H9 (cell line): Measurements from ENCODE around the gene SARNP. TPM values are rescaled to one million over a fixed set of nuclear protein-coding genes. Genes with fewer than 3 reads are reported as not detected.

Experiments used
- DNase-seq: peaks from one replicate; pipeline ENCODE4 v3.0.0-alpha.2; 2017
- H2AFZ ChIP-seq: one replicate; pipeline ENCODE4 v1.6.1; 2013; ENCODE audit warnings: mild to moderate bottlenecking, low read length, control low read depth, moderate library complexity
- H2AK5ac ChIP-seq: 2 replicates; pipeline ENCODE4 v1.6.1; 2013; ENCODE audit warnings: low read length, control low read depth, mixed read lengths; ENCODE audit not compliant: insufficient read length
- H2BK120ac ChIP-seq: one replicate; pipeline ENCODE4 v1.6.1; 2013; ENCODE audit warnings: low read depth, mild to moderate bottlenecking, low read length, control low read depth, inconsistent platforms; ENCODE audit not compliant: poor library complexity, severe bottlenecking
- H2BK12ac ChIP-seq: 2 replicates; pipeline ENCODE4 v1.6.1; 2013; ENCODE audit warnings: low read length, control low read depth, mixed read lengths, low read depth; ENCODE audit not compliant: insufficient read length
- H2BK15ac ChIP-seq: 2 replicates; pipeline ENCODE4 v1.6.1; 2013; ENCODE audit warnings: low read depth, low read length, control low read depth
- H2BK20ac ChIP-seq: one replicate; pipeline ENCODE4 v1.6.1; 2013; ENCODE audit warnings: low read depth, mild to moderate bottlenecking, low read length, control low read depth, inconsistent platforms; ENCODE audit not compliant: poor library complexity, severe bottlenecking
- H2BK5ac ChIP-seq: 2 replicates; pipeline ENCODE4 v1.6.1; 2013; ENCODE audit warnings: low read length, control low read depth, mixed read lengths; ENCODE audit not compliant: insufficient read length
- H3K14ac ChIP-seq: 2 replicates; pipeline ENCODE4 v1.6.1; 2013; ENCODE audit warnings: low read length, control low read depth; ENCODE audit not compliant: insufficient read depth
- H3K18ac ChIP-seq: 2 replicates; pipeline ENCODE4 v1.6.1; 2013; ENCODE audit warnings: low read depth, mild to moderate bottlenecking, mixed read lengths, low read length, control low read depth; ENCODE audit not compliant: insufficient read length
- H3K23ac ChIP-seq: 2 replicates; pipeline ENCODE4 v1.6.1; 2013; ENCODE audit warnings: low read length, control low read depth, mixed read lengths, low read depth; ENCODE audit not compliant: insufficient read length
- H3K23me2 ChIP-seq: 2 replicates; pipeline ENCODE4 v1.6.1; 2013; ENCODE audit warnings: low read depth, mild to moderate bottlenecking, mixed read lengths, low read length, control low read depth; ENCODE audit not compliant: insufficient read length, poor library complexity, severe bottlenecking
- H3K27ac ChIP-seq: 2 replicates; pipeline ENCODE4 v1.5.1; 2013; ENCODE audit warnings: low read length, control low read depth, mixed read lengths, low read depth; ENCODE audit not compliant: insufficient read length
- H3K27me3 ChIP-seq: 2 replicates; pipeline ENCODE4 v1.6.1; 2013; ENCODE audit warnings: low read length, control low read depth, inconsistent platforms; ENCODE audit not compliant: insufficient read depth
- H3K4ac ChIP-seq: 2 replicates; pipeline ENCODE4 v1.6.1; 2013; ENCODE audit warnings: low read depth, mild to moderate bottlenecking, control low read depth, inconsistent platforms, low read length, moderate library complexity
- H3K4me1 ChIP-seq: 2 replicates; pipeline ENCODE4 v1.6.1; 2013; ENCODE audit warnings: low read length, control low read depth, inconsistent platforms; ENCODE audit not compliant: insufficient read depth
- H3K4me2 ChIP-seq: 2 replicates; pipeline ENCODE4 v1.6.1; 2013; ENCODE audit warnings: low read length, control low read depth, mixed read lengths; ENCODE audit not compliant: insufficient read length, insufficient read depth
- H3K56ac ChIP-seq: 2 replicates; pipeline ENCODE4 v1.6.1; 2013; ENCODE audit warnings: low read depth, mild to moderate bottlenecking, mixed read lengths, low read length, control low read depth; ENCODE audit not compliant: insufficient read length
- H3K79me1 ChIP-seq: 2 replicates; pipeline ENCODE4 v1.6.1; 2013; ENCODE audit warnings: low read depth, mild to moderate bottlenecking, moderate library complexity, low read length, control low read depth, inconsistent platforms; ENCODE audit not compliant: insufficient read depth, poor library complexity, severe bottlenecking
- H3K79me2 ChIP-seq: 2 replicates; pipeline ENCODE4 v1.6.1; 2013; ENCODE audit warnings: low read length, control low read depth, inconsistent platforms; ENCODE audit not compliant: insufficient read depth
- H3K9ac ChIP-seq: 2 replicates; pipeline ENCODE4 v1.6.1; 2013; ENCODE audit warnings: low read length, control low read depth, mixed read lengths; ENCODE audit not compliant: insufficient read length; ENCODE audit errors: extremely low read depth
- H3K9me3 ChIP-seq: one replicate; pipeline ENCODE4 v1.6.1; 2013; ENCODE audit warnings: low read depth, low read length, inconsistent platforms; ENCODE audit not compliant: control insufficient read depth
- H3T11ph ChIP-seq: one replicate; pipeline ENCODE4 v1.6.1; 2013; ENCODE audit warnings: mild to moderate bottlenecking, low read length, control low read depth, inconsistent platforms
- H4K20me1 ChIP-seq: one replicate; pipeline ENCODE4 v1.6.1; 2013; ENCODE audit not compliant: control insufficient read depth, insufficient read length, insufficient read depth
- H4K5ac ChIP-seq: 2 replicates; pipeline ENCODE4 v1.6.1; 2013; ENCODE audit warnings: low read depth, mild to moderate bottlenecking, mixed read lengths, low read length, control low read depth; ENCODE audit not compliant: insufficient read length
- H4K8ac ChIP-seq: replicated peaks from 2 replicates; pipeline ENCODE4 v1.6.1; 2013; ENCODE audit warnings: low read length, control low read depth, mixed read lengths, low read depth; ENCODE audit not compliant: insufficient read length
- H4K91ac ChIP-seq: 2 replicates; pipeline ENCODE4 v1.6.1; 2013; ENCODE audit warnings: low read depth, mild to moderate bottlenecking, moderate library complexity, mixed read lengths, low read length, control low read depth; ENCODE audit not compliant: insufficient read length
- H3K27ac Mint-ChIP-seq, 3 experiments: 2 replicates in 2 of 3; 3 replicates in 1 of 3; pipeline ENCODE4 v1.8.0; 2020 to 2021; ENCODE audit warnings: mixed read lengths in 3 of 3, mild to moderate bottlenecking in 1 of 3, moderate library complexity in 1 of 3
- H3K27me3 Mint-ChIP-seq: 2 replicates; pipeline ENCODE4 v1.8.0; 2021; ENCODE audit warnings: low read depth, mild to moderate bottlenecking, moderate library complexity, mixed read lengths
- H3K36me3 Mint-ChIP-seq, 3 experiments: 2 replicates in 2 of 3; 3 replicates in 1 of 3; pipeline ENCODE4 v1.8.0; 2020 to 2021; ENCODE audit warnings: low read depth in 3 of 3, mixed read lengths in 3 of 3; ENCODE audit not compliant: insufficient read depth in 1 of 3
- H3K4me1 Mint-ChIP-seq, 2 experiments: 2 replicates each; pipeline ENCODE4 v1.8.0; 2020; ENCODE audit warnings: mixed read lengths in 2 of 2
- H3K4me3 Mint-ChIP-seq, 2 experiments: 2 replicates in 1 of 2; 3 replicates in 1 of 2; pipeline ENCODE4 v1.8.0; 2020 to 2021; ENCODE audit warnings: mild to moderate bottlenecking in 2 of 2, mixed read lengths in 2 of 2, moderate library complexity in 1 of 2
- H3K9me3 Mint-ChIP-seq, 2 experiments: 2 replicates in 1 of 2; 3 replicates in 1 of 2; pipeline ENCODE4 v1.8.0; 2020; ENCODE audit warnings: mild to moderate bottlenecking in 2 of 2, mixed read lengths in 2 of 2, moderate library complexity in 1 of 2
- CTCF ChIP-seq: fragments of 200-600 bp; sonication (generic); conservative IDR thresholded peaks from 3 replicates; pipeline ENCODE4 v1.8.0; 2021; ENCODE audit warnings: antibody characterized with exemption, mild to moderate bottlenecking
- WGBS: extraction: QIAGEN DNeasy Blood & Tissue Kit; methylation state at CpG from one replicate; pipeline ENCODE4 v1.1.7; 2013; ENCODE audit warnings: missing lambda C conversion rate, low lambda C conversion rate, mixed read lengths; ENCODE audit not compliant: insufficient read length; ENCODE audit errors: extremely low coverage; 5-methylcytosine and 5-hydroxymethylcytosine counted together
- total RNA-seq: library from RNA; stranded (reverse); gene quantifications from 2 replicates; pipeline ENCODE4 v1.2.1, GENCODE V29; 2021

The SARNP gene
- total RNA-seq, 1 experiment from 2014 or later: 127 TPM

- no peak overlapping the region for H2BK20ac ChIP-seq
- H2AK5ac ChIP-seq: no peak overlapping the region
- H3K79me2 ChIP-seq: no peaks in the 10 kb centered on the region
- peak overlapping the region; percentile 85 for H3K4me2 ChIP-seq
- H3K27me3 ChIP-seq: no peaks in the 10 kb centered on the region
- H2BK5ac ChIP-seq: no peak overlapping the region
- H3K23me2 ChIP-seq: peaks cover 9% of the 10 kb centered on the region
- peak overlapping the region; percentile 63 for H3K9ac ChIP-seq
- H2BK12ac ChIP-seq: no peak overlapping the region
- peaks cover 33 to 47% of the 10 kb centered on the region in 2 experiments for H3K4me1 Mint-ChIP-seq
- no peak overlapping the region for H4K8ac ChIP-seq
- peak overlapping the region; percentile 77 for H3K18ac ChIP-seq
- H2BK120ac ChIP-seq: no peak overlapping the region
- H2BK15ac ChIP-seq: no peak overlapping the region
- DNase-seq: peak; percentile 70
- H4K5ac ChIP-seq: no peak overlapping the region
- H4K20me1 ChIP-seq: no peaks in the 10 kb centered on the region
- H3K4me1 ChIP-seq: no peaks in the 10 kb centered on the region
- no peak overlapping the region for H3K23ac ChIP-seq
- no peaks in the 10 kb centered on the region for H3K9me3 ChIP-seq
- peaks cover 6 to 20% (median 18%) of the 10 kb centered on the region in 3 experiments; a peak in 6 of 7 replicates for H3K36me3 Mint-ChIP-seq
- H3K27me3 Mint-ChIP-seq: no peaks in the 10 kb centered on the region
- H3K56ac ChIP-seq: no peak overlapping the region
- H4K91ac ChIP-seq: no peak overlapping the region
- H3T11ph ChIP-seq: no peak overlapping the region
- H3K4ac ChIP-seq: no peak overlapping the region
- no CpG with 5 or more reads among the region's 37 CpGs for WGBS
- H3K27ac ChIP-seq: peak overlapping the region; percentile 14
- H3K4me3 Mint-ChIP-seq: peak overlapping the region; percentile 98 to 100
- no peaks in the 10 kb centered on the region for H3K79me1 ChIP-seq
- H3K27ac Mint-ChIP-seq: peak overlapping the region; percentile 99 to 100 (median 99)
- no peaks in the 10 kb centered on the region; a peak in 2 of 5 replicates for H3K9me3 Mint-ChIP-seq
- H2AFZ ChIP-seq: no peak overlapping the region
- TF ChIP-seq CTCF: no peak
- H3K14ac ChIP-seq: peak overlapping the region; percentile 44
Measured at GRCh38 chr12:55829967-55830600, 12.6 kb upstream of the SARNP start.
